ENCODE results near the gene ZNF594. TPM values are rescaled to one million over a fixed set of nuclear protein-coding genes. Genes with fewer than 3 reads are reported as not detected.
"Not testable (repeated sequence)": the region's sequence is repeated elsewhere in the genome, so short reads cannot be mapped to it uniquely, and the experiment has no call there.

Gene ZNF594
- total RNA-seq, 2 experiments from 2014 or later = 2.2 to 3.1 TPM

- ChIA-PET POLR2A (interaction anchor here (1.3 kb wide), 1 partner anchor 16 kb away, joined by 3 read pairs; no protein-coding TSS in a partner anchor), CTCF (interaction anchor here (1.6 kb wide), 1 partner anchor 22 kb away, joined by 3 read pairs; no protein-coding TSS in a partner anchor)
- no peaks in the 10 kb centered on the region for H3K27me3 Mint-ChIP-seq
- H3K9me3 Mint-ChIP-seq = no peaks in the 10 kb centered on the region
- H3K27ac Mint-ChIP-seq = peak overlapping the region; percentile 51
- TF ChIP-seq, protein P1, sequence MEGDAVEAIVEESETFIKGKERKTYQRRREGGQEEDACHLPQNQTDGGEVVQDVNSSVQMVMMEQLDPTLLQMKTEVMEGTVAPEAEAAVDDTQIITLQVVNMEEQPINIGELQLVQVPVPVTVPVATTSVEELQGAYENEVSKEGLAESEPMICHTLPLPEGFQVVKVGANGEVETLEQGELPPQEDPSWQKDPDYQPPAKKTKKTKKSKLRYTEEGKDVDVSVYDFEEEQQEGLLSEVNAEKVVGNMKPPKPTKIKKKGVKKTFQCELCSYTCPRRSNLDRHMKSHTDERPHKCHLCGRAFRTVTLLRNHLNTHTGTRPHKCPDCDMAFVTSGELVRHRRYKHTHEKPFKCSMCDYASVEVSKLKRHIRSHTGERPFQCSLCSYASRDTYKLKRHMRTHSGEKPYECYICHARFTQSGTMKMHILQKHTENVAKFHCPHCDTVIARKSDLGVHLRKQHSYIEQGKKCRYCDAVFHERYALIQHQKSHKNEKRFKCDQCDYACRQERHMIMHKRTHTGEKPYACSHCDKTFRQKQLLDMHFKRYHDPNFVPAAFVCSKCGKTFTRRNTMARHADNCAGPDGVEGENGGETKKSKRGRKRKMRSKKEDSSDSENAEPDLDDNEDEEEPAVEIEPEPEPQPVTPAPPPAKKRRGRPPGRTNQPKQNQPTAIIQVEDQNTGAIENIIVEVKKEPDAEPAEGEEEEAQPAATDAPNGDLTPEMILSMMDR (IDR thresholded peaks at IDR 0.05) = no peak
- DNase-seq (peak in 4 of 14 experiments; percentile 4 to 80 (median 16)), ATAC-seq (ENCODE audit: poor library complexity) (peak; percentile 26)
- H3K4me3 ChIP-seq (ENCODE audit: low read length) = no peak overlapping the region
- peaks cover 24% of the 10 kb centered on the region for H3K36me3 Mint-ChIP-seq (ENCODE audit: low read depth)
- peaks cover 4% of the 10 kb centered on the region for H3K36me3 ChIP-seq (ENCODE audit: insufficient read depth, low read length)
- intact Hi-C loops (cut with DNase I, micrococcal nuclease) = no loop called here
- H3K9me3 ChIP-seq (ENCODE audit: control insufficient read depth in 1 of 2, insufficient read depth in 1 of 2, low read length in 2 of 2) = no peaks in the 10 kb centered on the region
- peaks cover 16% of the 10 kb centered on the region for H3K4me1 ChIP-seq (ENCODE audit: insufficient read depth, low read length)
- peaks cover 28% of the 10 kb centered on the region for H3K4me1 Mint-ChIP-seq (ENCODE audit: low read depth)
- H3K4me3 Mint-ChIP-seq = peak overlapping the region; percentile 34
- H3K27me3 ChIP-seq (ENCODE audit: control insufficient read depth in 1 of 2, insufficient read depth in 2 of 2, low read length in 2 of 2) = no peaks in the 10 kb centered on the region
- peak overlapping the region in 1 of 2 donors; percentile 30 for H3K27ac ChIP-seq (ENCODE audit: low read depth in 1 of 2, low read length in 2 of 2)
These were observed 35.5 kb upstream of the ZNF594 start for GRCh38 chr17:5226940-5227878.

DNA sequence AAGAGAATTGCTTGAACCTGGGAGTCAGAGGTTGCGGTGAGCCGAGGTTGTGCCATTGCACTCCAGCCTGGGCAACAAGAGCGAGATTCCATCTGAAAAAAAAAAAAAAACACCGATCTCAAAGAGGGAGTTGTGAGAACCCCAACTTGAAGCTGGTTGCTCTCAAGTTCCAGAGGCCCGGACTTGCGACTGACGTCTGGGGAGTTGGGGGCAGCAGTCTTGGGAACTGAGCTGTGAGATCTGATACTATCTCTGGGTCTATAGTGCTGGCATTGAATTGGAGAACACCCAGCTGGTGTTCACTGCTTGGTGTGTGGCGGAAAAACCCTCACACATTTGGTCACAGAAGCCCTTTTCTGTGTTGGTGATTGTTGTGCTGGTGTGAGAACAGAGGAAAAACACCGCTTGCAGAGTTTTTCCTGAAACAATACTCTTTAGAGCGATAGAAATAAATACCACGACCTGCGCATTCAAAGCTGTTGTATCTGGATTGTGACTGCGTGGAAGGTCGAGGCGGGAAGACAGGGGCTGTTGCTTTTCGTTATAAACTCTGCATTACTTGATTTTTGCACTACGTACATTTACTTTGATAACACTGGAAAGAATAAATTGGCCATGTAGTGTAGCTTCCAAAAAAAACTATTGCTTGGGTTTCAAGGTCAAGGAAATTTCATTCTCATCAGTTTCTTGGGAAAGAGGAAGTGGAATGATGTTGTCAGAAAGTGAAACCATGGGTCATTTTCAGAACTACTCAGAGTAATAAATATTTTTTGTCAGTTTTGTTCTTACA lies 34.2 kb upstream of the ZNF594 start:
- Mint-ChIP-seq H3K9me3 (no peaks in the 10 kb centered on the region), H3K27me3 (no peaks in the 10 kb centered on the region), H3K4me1 (ENCODE audit: low read depth) (peaks cover 36% of the 10 kb centered on the region), H3K36me3 (ENCODE audit: low read depth) (peaks cover 24% of the 10 kb centered on the region), H3K4me3 (no peak overlapping the region), H3K27ac (no peak overlapping the region)
- ChIA-PET CTCF (interaction anchor here (1.6 kb wide), 1 partner anchor 23 kb away, joined by 3 read pairs; no protein-coding TSS in a partner anchor), POLR2A (interaction anchor here (0.7 kb wide), 1 partner anchor 38 kb away, joined by 3 read pairs; no protein-coding TSS in a partner anchor)
- intact Hi-C loops (cut with DNase I, micrococcal nuclease) = no loop called here
- Histone ChIP-seq H3K4me1 (ENCODE audit: insufficient read depth, low read length) (peaks cover 25% of the 10 kb centered on the region), H3K27me3 (ENCODE audit: control insufficient read depth in 1 of 2, insufficient read depth in 2 of 2, low read length in 2 of 2) (no peaks in the 10 kb centered on the region), H3K36me3 (ENCODE audit: insufficient read depth, low read length) (peaks cover 4% of the 10 kb centered on the region), H3K27ac (ENCODE audit: low read depth in 1 of 2, low read length in 2 of 2) (no peak overlapping the region), H3K9me3 (ENCODE audit: control insufficient read depth in 1 of 2, insufficient read depth in 1 of 2, low read length in 2 of 2) (no peaks in the 10 kb centered on the region), H3K4me3 (ENCODE audit: low read length) (no peak overlapping the region)
- no peak for ATAC-seq (ENCODE audit: poor library complexity)
- DNase-seq = peak in 1 of 14 experiments; percentile 21
- TF ChIP-seq, protein P1 (IDR thresholded peaks at IDR 0.05) = no peak

DNA sequence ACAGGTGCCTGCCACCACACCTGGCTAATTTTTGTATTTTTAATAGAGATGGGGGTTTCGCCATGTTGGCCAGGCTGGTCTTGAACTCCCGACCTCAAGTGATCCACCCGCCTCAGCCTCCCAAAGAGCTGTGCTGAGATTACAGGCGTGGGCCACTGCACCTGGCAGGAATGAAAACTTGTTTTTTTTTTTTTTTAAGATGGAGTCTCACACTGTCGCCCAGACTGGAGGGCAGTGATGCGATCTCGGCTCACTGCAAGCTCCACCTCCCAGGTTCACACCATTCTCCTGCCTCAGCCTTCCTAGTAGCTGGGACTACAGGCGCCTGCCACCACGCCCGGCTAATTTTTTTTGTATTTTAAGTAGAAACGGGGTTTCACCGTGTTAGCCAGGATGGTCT lies 30.2 kb upstream of the ZNF594 start:
- DNase-seq; CTCF ChIA-PET; H3K36me3 ChIP-seq (ENCODE audit: insufficient read depth, low read length); H3K9me3 Mint-ChIP-seq; H3K27ac ChIP-seq (ENCODE audit: low read depth in 1 of 2, low read length in 2 of 2); H3K4me3 ChIP-seq (ENCODE audit: low read length); H3K9me3 ChIP-seq (ENCODE audit: control insufficient read depth in 1 of 2, insufficient read depth in 1 of 2, low read length in 2 of 2); intact Hi-C loops (cut with DNase I, micrococcal nuclease); H3K4me3 Mint-ChIP-seq; H3K27me3 Mint-ChIP-seq; POLR2A ChIA-PET; ATAC-seq (ENCODE audit: poor library complexity); H3K27me3 ChIP-seq (ENCODE audit: control insufficient read depth in 1 of 2, insufficient read depth in 2 of 2, low read length in 2 of 2): not testable (repeated sequence)
- peaks cover 22% of the 10 kb centered on the region for H3K4me1 Mint-ChIP-seq (ENCODE audit: low read depth)
- H3K36me3 Mint-ChIP-seq (ENCODE audit: low read depth) = peaks cover 26% of the 10 kb centered on the region
- peak overlapping the region; percentile 69 for H3K27ac Mint-ChIP-seq
- H3K4me1 ChIP-seq (ENCODE audit: insufficient read depth, low read length) = peaks cover 15% of the 10 kb centered on the region
